Ishikawa (cell line): ENCODE results near the gene RET.

Experiments used
- EGR1 ChIP-seq: IDR thresholded peaks from 2 replicates; pipeline ENCODE4 v1.6.1; 2012
- EP300 ChIP-seq: IDR thresholded peaks from 2 replicates; pipeline ENCODE4 v1.6.1; 2012; ENCODE audit warnings: borderline replicate concordance
- REST ChIP-seq: IDR thresholded peaks from 2 replicates; pipeline ENCODE4 v1.6.1; 2012; ENCODE audit warnings: low read depth, mild to moderate bottlenecking

DNA sequence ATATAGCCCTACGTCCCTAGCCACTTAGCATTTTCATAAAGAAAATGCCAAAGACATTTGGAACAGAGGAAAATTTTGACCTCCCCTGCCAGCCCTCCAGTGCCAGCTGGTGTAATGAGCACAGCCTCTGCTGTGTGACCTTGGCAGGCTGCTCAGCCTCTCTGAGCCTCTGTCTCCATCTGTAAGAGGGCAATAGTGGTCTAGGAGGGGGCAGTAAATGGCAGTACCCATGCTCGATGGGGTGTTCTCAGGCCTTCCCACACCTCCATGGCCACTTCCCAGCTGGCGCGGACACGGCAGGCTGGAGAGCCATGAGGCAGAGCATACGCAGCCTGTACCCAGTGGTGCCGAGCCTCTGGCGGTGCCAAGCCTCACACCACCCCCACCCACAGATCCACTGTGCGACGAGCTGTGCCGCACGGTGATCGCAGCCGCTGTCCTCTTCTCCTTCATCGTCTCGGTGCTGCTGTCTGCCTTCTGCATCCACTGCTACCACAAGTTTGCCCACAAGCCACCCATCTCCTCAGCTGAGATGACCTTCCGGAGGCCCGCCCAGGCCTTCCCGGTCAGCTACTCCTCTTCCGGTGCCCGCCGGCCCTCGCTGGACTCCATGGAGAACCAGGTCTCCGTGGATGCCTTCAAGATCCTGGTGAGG lies 37.3 kb downstream of the RET start:
- TF ChIP-seq EP300 (no peak), EGR1 (no peak), REST (no peak)
